PFSK-1 (cell line): ENCODE measurements around the gene EPHA8.

Experiments used
- FOXP2 ChIP-seq: optimal IDR thresholded peaks from 2 replicates; pipeline ENCODE3; 2011; ENCODE audit warnings: borderline replicate concordance, control low read depth, inconsistent platforms; ENCODE audit not compliant: insufficient read depth; ENCODE audit errors: extremely low read length, extremely low read depth
- POLR2AphosphoS5 ChIP-seq: IDR thresholded peaks from 2 replicates; pipeline ENCODE4 v1.6.1; 2012; ENCODE audit warnings: low read depth, mild to moderate bottlenecking, control low read depth, low read length, moderate library complexity
- REST ChIP-seq, 2 experiments: IDR thresholded peaks; 2 replicates each; pipeline versions ENCODE4 v1.6.1 to v1.8.0; 2011 to 2012; ENCODE audit warnings: low read depth in 2 of 2, low read length in 2 of 2, control low read depth in 1 of 2, inconsistent platforms in 1 of 2, mild to moderate bottlenecking in 1 of 2, moderate library complexity in 1 of 2; ENCODE audit not compliant: insufficient read depth in 1 of 2
- SIN3A ChIP-seq: IDR thresholded peaks from 2 replicates; pipeline ENCODE4 v1.6.1; 2012; ENCODE audit warnings: mild to moderate bottlenecking, low read length, moderate library complexity, borderline replicate concordance; ENCODE audit not compliant: insufficient read depth
- TAF1 ChIP-seq: IDR thresholded peaks from 2 replicates; pipeline ENCODE4 v1.6.1; 2012; ENCODE audit warnings: low read length, control low read depth, borderline replicate concordance; ENCODE audit not compliant: insufficient read depth

Gene EPHA8

GRCh38 chr1:22612671-22613571, 49.6 kb downstream of the EPHA8 start:
- TF ChIP-seq REST (IDR thresholded peaks at IDR 0.05; ENCODE audit: insufficient read depth in 1 of 2, low read depth in 2 of 2, low read length in 2 of 2): no peak
- no peak for TF ChIP-seq SIN3A
- no peak for TF ChIP-seq FOXP2
- no peak for TF ChIP-seq TAF1
- TF ChIP-seq POLR2AphosphoS5: no peak

- no peak for TF ChIP-seq TAF1
- TF ChIP-seq REST (IDR thresholded peaks at IDR 0.05; ENCODE audit: insufficient read depth in 1 of 2, low read depth in 2 of 2, low read length in 2 of 2): no peak
- no peak for TF ChIP-seq POLR2AphosphoS5
- no peak for TF ChIP-seq SIN3A
- no peak for TF ChIP-seq FOXP2
These were observed 50.3 kb downstream of the EPHA8 start for GRCh38 chr1:22613572-22613918.

- TF ChIP-seq TAF1: no peak
- TF ChIP-seq REST (IDR thresholded peaks at IDR 0.05; ENCODE audit: insufficient read depth in 1 of 2, low read depth in 2 of 2, low read length in 2 of 2): no peak
- TF ChIP-seq FOXP2: no peak
- TF ChIP-seq SIN3A: no peak
- no peak for TF ChIP-seq POLR2AphosphoS5
These were observed 50.7 kb downstream of the EPHA8 start for GRCh38 chr1:22613951-22614350.

- TF ChIP-seq POLR2AphosphoS5: no peak
- TF ChIP-seq TAF1: no peak
- TF ChIP-seq REST (IDR thresholded peaks at IDR 0.05; ENCODE audit: insufficient read depth in 1 of 2, low read depth in 2 of 2, low read length in 2 of 2): no peak
- no peak for TF ChIP-seq FOXP2
- no peak for TF ChIP-seq SIN3A
These were observed 52.6 kb downstream of the EPHA8 start for GRCh38 chr1:22615886-22616285.
